ENCODE results near the gene HTR2A. TPM values are rescaled to one million over a fixed set of nuclear protein-coding genes. Genes with fewer than 3 reads are reported as not detected.

The HTR2A gene
- polyA plus RNA-seq, 1 donor (not counting 4 experiments of a cell fraction or from before 2014, with no cell fraction given): not detected

DNA sequence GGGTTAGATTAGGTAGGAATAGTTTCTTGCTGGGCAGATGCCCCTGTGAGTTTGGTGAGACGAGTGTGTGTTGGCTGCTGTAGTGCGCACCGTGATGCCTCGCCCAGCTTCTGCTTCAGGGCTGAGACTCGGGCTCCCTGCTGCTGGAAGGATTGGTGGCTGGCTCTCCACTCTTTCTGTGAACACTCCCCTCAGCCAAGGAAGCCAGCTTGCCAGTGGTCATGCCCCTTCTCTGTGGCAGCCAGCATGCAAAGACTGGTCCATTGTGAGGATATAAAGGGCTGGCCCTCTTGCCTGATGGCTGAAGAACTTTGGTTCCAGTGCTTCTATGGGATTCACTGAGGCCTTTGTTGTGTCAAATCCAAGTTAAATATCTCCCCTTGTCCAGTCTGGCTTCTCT is 2.9 kb upstream of the HTR2A start:
- dilution Hi-C loops (cut with MboI; ENCODE audit: extremely low pct_ligation_motif_present, low sequenced_read_pairs): no loop called here
- no peaks in the 10 kb centered on the region for H3K36me3 ChIP-seq (ENCODE audit: control insufficient read depth in 2 of 2, extremely low read depth in 1 of 2, insufficient read depth in 2 of 2, low read length in 2 of 2)

DNA sequence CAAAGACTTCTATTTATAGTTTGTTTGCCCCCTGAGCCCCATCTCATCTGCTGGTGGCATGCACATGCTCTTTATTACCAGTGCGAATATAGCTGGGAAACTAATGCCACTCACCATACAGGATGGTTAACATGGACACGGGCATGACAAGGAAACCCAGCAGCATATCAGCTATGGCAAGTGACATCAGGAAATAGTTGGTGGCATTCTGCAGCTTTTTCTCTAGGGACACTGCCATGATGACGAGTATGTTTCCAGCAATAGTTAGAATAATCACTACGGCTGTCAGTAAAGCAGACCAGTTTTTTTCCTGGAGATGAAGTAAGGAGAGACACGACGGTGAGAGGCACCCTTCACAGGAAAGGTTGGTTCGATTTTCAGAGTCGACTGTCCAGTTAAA is 1.5 kb downstream of the HTR2A start:
- TF ChIP-seq CTCF (optimal IDR thresholded peaks at IDR 0.05 in 1 of 3, IDR thresholded peaks at IDR 0.05 in 1 of 3, conservative IDR thresholded peaks at IDR 0.05 in 1 of 3; ENCODE audit: extremely low read depth in 1 of 3, insufficient read depth in 2 of 3, low read length in 3 of 3) (no peak), EZH2 (IDR thresholded peaks at IDR 0.05; ENCODE audit: low read length) (no peak)
- H3K9me3 ChIP-seq (ENCODE audit: control insufficient read depth, low read depth, low read length): no peaks in the 10 kb centered on the region
- no peaks in the 10 kb centered on the region for H3K9me1 ChIP-seq (ENCODE audit: control insufficient read depth, extremely low read depth, insufficient read depth, low read length)
- no peak overlapping the region for H3K4me2 ChIP-seq (ENCODE audit: control insufficient read depth, extremely low read depth, insufficient read depth, low read depth, low read length)
- no peak overlapping the region for H3K9ac ChIP-seq (ENCODE audit: control insufficient read depth, extremely low read depth, insufficient read depth, low read length)
- DNase-seq (ENCODE audit: low read depth, low spot score): no peak
- dilution Hi-C loops (cut with MboI; ENCODE audit: extremely low pct_ligation_motif_present, low sequenced_read_pairs): no loop called here
- FAIRE-seq: no peak
- H4K20me1 ChIP-seq (ENCODE audit: control insufficient read depth, extremely low read depth, insufficient read depth, low read length): no peaks in the 10 kb centered on the region
- H3K27ac ChIP-seq (ENCODE audit: control insufficient read depth, insufficient read depth, low read length): no peak overlapping the region
- H3K27me3 ChIP-seq (ENCODE audit: control insufficient read depth, extremely low read depth, insufficient read depth, low read length): peaks cover 49% of the 10 kb centered on the region
- H3K4me3 ChIP-seq (ENCODE audit: control insufficient read depth in 2 of 3, extremely low read depth in 1 of 3, insufficient read depth in 2 of 3, low read depth in 1 of 3, low read length in 3 of 3): no peak overlapping the region
- no peak overlapping the region for H2AFZ ChIP-seq (ENCODE audit: control insufficient read depth, low read length)
- H3K4me1 ChIP-seq (ENCODE audit: control insufficient read depth, extremely low read depth, insufficient read depth, low read length): peaks cover 3% of the 10 kb centered on the region
- no peaks in the 10 kb centered on the region for H3K79me2 ChIP-seq (ENCODE audit: control insufficient read depth, insufficient read depth, low read length)
- no peaks in the 10 kb centered on the region for H3K36me3 ChIP-seq (ENCODE audit: control insufficient read depth in 2 of 2, extremely low read depth in 1 of 2, insufficient read depth in 2 of 2, low read length in 2 of 2)

More for the DNA sequence above, 2.9 kb upstream of the HTR2A start:
- H3K27me3 ChIP-seq (ENCODE audit: control insufficient read depth, extremely low read depth, insufficient read depth, low read length): peaks cover 25% of the 10 kb centered on the region
- no peaks in the 10 kb centered on the region for H3K9me1 ChIP-seq (ENCODE audit: control insufficient read depth, extremely low read depth, insufficient read depth, low read length)
- TF ChIP-seq EZH2 (IDR thresholded peaks at IDR 0.05; ENCODE audit: low read length) (no peak), CTCF (optimal IDR thresholded peaks at IDR 0.05 in 1 of 3, IDR thresholded peaks at IDR 0.05 in 1 of 3, conservative IDR thresholded peaks at IDR 0.05 in 1 of 3; ENCODE audit: extremely low read depth in 1 of 3, insufficient read depth in 2 of 3, low read length in 3 of 3) (no peak)
- H3K27ac ChIP-seq (ENCODE audit: control insufficient read depth, insufficient read depth, low read length): no peak overlapping the region
- no peaks in the 10 kb centered on the region for H3K4me1 ChIP-seq (ENCODE audit: control insufficient read depth, extremely low read depth, insufficient read depth, low read length)
- H3K4me3 ChIP-seq (ENCODE audit: control insufficient read depth in 2 of 3, extremely low read depth in 1 of 3, insufficient read depth in 2 of 3, low read depth in 1 of 3, low read length in 3 of 3): no peak overlapping the region
- no peak overlapping the region for H3K4me2 ChIP-seq (ENCODE audit: control insufficient read depth, extremely low read depth, insufficient read depth, low read depth, low read length)
- H3K9me3 ChIP-seq (ENCODE audit: control insufficient read depth, low read depth, low read length): no peaks in the 10 kb centered on the region
- FAIRE-seq (no peak), DNase-seq (ENCODE audit: low read depth, low spot score) (no peak)
- no peaks in the 10 kb centered on the region for H4K20me1 ChIP-seq (ENCODE audit: control insufficient read depth, extremely low read depth, insufficient read depth, low read length)
- H3K79me2 ChIP-seq (ENCODE audit: control insufficient read depth, insufficient read depth, low read length): no peaks in the 10 kb centered on the region
- H2AFZ ChIP-seq (ENCODE audit: control insufficient read depth, low read length): no peak overlapping the region
- H3K9ac ChIP-seq (ENCODE audit: control insufficient read depth, extremely low read depth, insufficient read depth, low read length): no peak overlapping the region
